Heart left ventricle (tissue), 16 donors: Measurements from ENCODE around the gene TUBB3. TPM values are rescaled to one million over a fixed set of nuclear protein-coding genes. Genes with fewer than 3 reads are reported as not detected.

Source experiments
- ATAC-seq, 4 donors: fragments of 200-7000 bp; cut with Tn5 transposase; one replicate each; pipeline ENCODE4 v1.9.1; 2020 to 2022; ENCODE audit warnings: moderate library complexity in 4 of 4, mild to moderate bottlenecking in 3 of 4, moderate number of reproducible peaks in 1 of 4
- DNase-seq, 5 donors: peaks; one replicate each; pipeline ENCODE4 v3.0.0-alpha.2; 2020
- H3K27ac ChIP-seq, 12 donors: fragments of 200-600 bp; sonication (generic) in 4 of 12; one replicate each; pipeline versions ENCODE4 v1.5.0 to v1.8.0; 2016 to 2022; ENCODE audit warnings: mild to moderate bottlenecking in 2 of 12
- H3K27me3 ChIP-seq, 9 donors: fragments of 200-600 bp; sonication (generic) in 2 of 9; one replicate each; pipeline versions ENCODE4 v1.5.1 to v1.8.0; 2016 to 2022; ENCODE audit warnings: mild to moderate bottlenecking in 3 of 9
- H3K36me3 ChIP-seq, 9 donors: fragments of 200-600 bp; sonication (generic) in 2 of 9; one replicate each; pipeline versions ENCODE4 v1.5.0 to v1.8.0; 2018 to 2022; ENCODE audit warnings: mild to moderate bottlenecking in 2 of 9
- H3K4me1 ChIP-seq, 12 donors: fragments of 200-600 bp; sonication (generic) in 4 of 12; one replicate each; pipeline versions ENCODE4 v1.5.0 to v1.8.0; 2016 to 2022; ENCODE audit warnings: mild to moderate bottlenecking in 3 of 12
- H3K4me3 ChIP-seq, 12 donors: fragments of 200-600 bp; sonication (generic) in 4 of 12; one replicate each; pipeline versions ENCODE4 v1.5.0 to v1.8.0; 2017 to 2022; ENCODE audit warnings: mild to moderate bottlenecking in 9 of 12, moderate library complexity in 4 of 12
- H3K9me3 ChIP-seq, 12 donors: fragments of 200-600 bp; sonication (generic) in 4 of 12; one replicate each; pipeline versions ENCODE4 v1.5.0 to v1.8.0; 2016 to 2022; ENCODE audit warnings: mild to moderate bottlenecking in 1 of 12
- POLR2A ChIP-seq, 2 donors: fragments of 450-650 bp; IDR thresholded peaks; one replicate each; pipeline ENCODE4 v1.6.1; 2017; ENCODE audit warnings: antibody characterized with exemption in 2 of 2, mild to moderate bottlenecking in 2 of 2, moderate library complexity in 2 of 2
- WGBS, 4 donors: extraction: QIAGEN DNeasy Blood & Tissue Kit in 2 of 4; methylation state at CpG; one replicate each; pipeline versions ENCODE4 v1.1.5 to v1.1.7; 2013 to 2018; 5-methylcytosine and 5-hydroxymethylcytosine counted together
- intact Hi-C, 10 donors: fragments of 100-400 bp; cut with DNase I; formaldehyde crosslinking; loops; one replicate each; pipeline versions ENCODE4 v1.11.1 to v1.14.2; 2022
- polyA plus RNA-seq, 2 donors: library from polyadenylated mRNA; stranded (reverse); fragments of 200-250 nt; gene quantifications; one replicate each; pipeline ENCODE4 v1.2.3, GENCODE V29; 2013
- total RNA-seq, 9 donors: library from RNA; depleted of rRNA in 2 of 9; stranded (reverse); fragments of >200 nt in 2 of 9; fragmentation: NEBNext Ultra II Directional in 3 of 9; extraction: Animal tissue kit (Norgen Biotek cat#: 25700) in 3 of 9; gene quantifications; one replicate each; pipeline versions ENCODE4 v1.1.0 to v1.2.4, GENCODE V29; 2016 to 2023
- TF ChIP-seq, protein P1 (sequence below), 12 donors: fragments of 200-600 bp; sonication (generic) in 4 of 12; IDR thresholded peaks; one replicate each; pipeline versions ENCODE4 v1.5.0 to v1.8.0; 2018 to 2022; ENCODE audit warnings: antibody characterized with exemption in 12 of 12, mild to moderate bottlenecking in 5 of 12
- donor health status: ischemic (EF 13 %, LVEDD 7.1; RV severe dilation, severe dysfunction).
- donor health status: healthy with polysubstance abuse.
- donor health status: DM: no; HTN: yes; CAD: no.
- donor health status: DM: no; HTN: no; CAD: no.
- donor health status: ischemic (EF 25% LVEDD 6.9; RV normal size, moderate dysfunction).
- donor health status: ischemic (EF 25% LVEDD 5.7; RV mildly dilated, moderate dysfunction).
- donor health status: healthy.
- donor health status: DM: yes; HTN: yes; CAD: no.
- donor health status: ischemic (EF 35%, LVEDD 5.7; RV mildly dilated, moderate dysfunction).
- donor health status: nonischemic (EF 11% LVEDD 7.7; RV severe dilation, severe dysfunction).
- donor health status: DM: yes; HTN: yes; CAD: no.
- donor health status: PGD.
- donor health status: ischemic (EF 29% LVEDD 5.4; RV normal size, mild dysfunction).
- donor health status: nonischemic (EF 23%, LVEDD 6.1; RV moderate dilation, normal function).

TUBB3 gene
- total and polyA plus RNA-seq, 11 donors: 0.19 to 18.1 (median 4.1) TPM

DNA sequence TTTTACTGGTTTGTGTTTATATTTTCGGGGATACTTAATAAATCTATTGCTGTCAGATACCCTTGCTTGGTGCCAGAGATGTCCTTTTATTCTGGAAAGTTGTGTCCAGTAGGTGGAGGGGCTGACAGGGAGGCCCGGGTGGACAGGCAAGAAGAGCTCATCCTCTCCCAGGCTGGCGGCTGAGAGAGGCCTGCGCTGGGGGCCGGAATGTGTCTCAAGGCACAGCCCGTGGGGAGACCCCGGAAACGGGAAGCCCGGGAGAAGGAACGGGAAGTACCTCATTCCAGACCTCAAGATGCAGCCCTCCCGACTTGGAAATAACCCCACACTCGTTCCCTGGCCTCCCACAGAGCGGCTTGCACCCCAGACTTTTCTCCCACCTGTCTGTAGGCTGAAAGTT, 12.9 kb downstream of the TUBB3 start:
- intact Hi-C loops: no loop called here
- no peak for ATAC-seq
- Histone ChIP-seq H3K36me3 (no peaks in the 10 kb centered on the region), H3K27me3 (no peaks in the 10 kb centered on the region), H3K4me1 (no peaks in the 10 kb centered on the region), H3K4me3 (no peak overlapping the region), H3K9me3 (no peaks in the 10 kb centered on the region), H3K27ac (no peak overlapping the region)
- 78 to 87% (median 84%) methylated on average over 10 to 13 of the region's 13 CpGs for WGBS, 4 donors
- peak in 1 of 5 donors; percentile 21 for DNase-seq
- TF ChIP-seq, protein P1, sequence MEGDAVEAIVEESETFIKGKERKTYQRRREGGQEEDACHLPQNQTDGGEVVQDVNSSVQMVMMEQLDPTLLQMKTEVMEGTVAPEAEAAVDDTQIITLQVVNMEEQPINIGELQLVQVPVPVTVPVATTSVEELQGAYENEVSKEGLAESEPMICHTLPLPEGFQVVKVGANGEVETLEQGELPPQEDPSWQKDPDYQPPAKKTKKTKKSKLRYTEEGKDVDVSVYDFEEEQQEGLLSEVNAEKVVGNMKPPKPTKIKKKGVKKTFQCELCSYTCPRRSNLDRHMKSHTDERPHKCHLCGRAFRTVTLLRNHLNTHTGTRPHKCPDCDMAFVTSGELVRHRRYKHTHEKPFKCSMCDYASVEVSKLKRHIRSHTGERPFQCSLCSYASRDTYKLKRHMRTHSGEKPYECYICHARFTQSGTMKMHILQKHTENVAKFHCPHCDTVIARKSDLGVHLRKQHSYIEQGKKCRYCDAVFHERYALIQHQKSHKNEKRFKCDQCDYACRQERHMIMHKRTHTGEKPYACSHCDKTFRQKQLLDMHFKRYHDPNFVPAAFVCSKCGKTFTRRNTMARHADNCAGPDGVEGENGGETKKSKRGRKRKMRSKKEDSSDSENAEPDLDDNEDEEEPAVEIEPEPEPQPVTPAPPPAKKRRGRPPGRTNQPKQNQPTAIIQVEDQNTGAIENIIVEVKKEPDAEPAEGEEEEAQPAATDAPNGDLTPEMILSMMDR (IDR thresholded peaks at IDR 0.05): no peak
- no peak for TF ChIP-seq POLR2A (IDR thresholded peaks at IDR 0.05)

DNA sequence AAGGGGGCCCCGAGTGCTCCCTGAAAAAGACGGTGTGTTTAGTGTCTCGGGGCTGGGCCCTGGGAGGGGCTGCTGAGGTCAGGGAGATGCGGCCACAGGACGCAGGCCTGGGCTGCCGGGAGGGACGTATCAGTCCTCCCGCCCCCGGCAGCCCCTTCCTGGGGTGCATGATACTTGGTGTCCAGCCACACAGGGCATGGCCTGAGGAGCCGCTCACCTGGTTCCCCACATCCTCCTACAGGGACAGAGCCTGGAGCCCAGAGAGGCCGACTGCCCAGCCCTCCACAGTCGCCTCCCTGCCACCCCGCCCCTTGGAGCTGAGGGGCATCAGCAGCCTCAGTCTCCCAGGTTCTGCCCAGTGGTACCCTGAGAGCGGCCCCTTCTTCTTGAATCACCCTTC, 13.4 kb downstream of the TUBB3 start:
- Histone ChIP-seq H3K4me3 (no peak overlapping the region), H3K36me3 (no peaks in the 10 kb centered on the region), H3K9me3 (no peaks in the 10 kb centered on the region), H3K27ac (no peak overlapping the region), H3K27me3 (no peaks in the 10 kb centered on the region), H3K4me1 (no peaks in the 10 kb centered on the region)
- DNase-seq (peak in 1 of 5 donors; percentile 47), ATAC-seq (peak in 1 of 4 donors; percentile 12)
- intact Hi-C loops: no loop called here
- TF ChIP-seq, protein P1 (IDR thresholded peaks at IDR 0.05): no peak
- no peak for TF ChIP-seq POLR2A (IDR thresholded peaks at IDR 0.05)
- 91 to 97% (median 92%) methylated on average over 6 to 14 of the region's 14 CpGs for WGBS, 4 donors

DNA sequence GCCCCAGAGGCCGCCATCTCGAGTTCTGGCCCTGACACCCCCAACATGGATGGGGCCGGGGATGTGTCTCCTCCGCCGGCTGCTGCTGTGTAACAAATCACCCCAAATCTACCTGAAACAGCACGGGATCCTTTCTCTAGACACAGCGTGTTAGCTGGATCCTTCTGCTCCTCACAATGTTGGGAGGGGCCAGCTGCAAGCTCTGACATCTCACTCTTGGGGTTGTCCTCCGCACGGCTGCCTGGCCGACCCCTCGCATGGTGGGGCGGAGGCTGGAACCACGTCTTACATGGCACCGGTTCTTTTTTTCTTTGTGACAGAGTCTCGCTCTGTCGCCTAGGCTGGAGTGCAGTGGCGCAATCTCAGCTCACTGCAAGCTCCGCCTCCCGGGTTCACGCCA, 13.8 kb downstream of the TUBB3 start:
- Histone ChIP-seq H3K4me3 (no peak overlapping the region), H3K9me3 (no peaks in the 10 kb centered on the region), H3K36me3 (no peaks in the 10 kb centered on the region), H3K27ac (no peak overlapping the region), H3K4me1 (no peaks in the 10 kb centered on the region), H3K27me3 (no peaks in the 10 kb centered on the region)
- TF ChIP-seq POLR2A (IDR thresholded peaks at IDR 0.05): no peak
- TF ChIP-seq, protein P1 (IDR thresholded peaks at IDR 0.05): no peak
- intact Hi-C loops: no loop called here
- 93 to 98% (median 96%) methylated on average over 20 of the region's 20 CpGs for WGBS, 4 donors
- peak in 1 of 5 donors; percentile 35 for DNase-seq
- peak in 1 of 4 donors; percentile 19 for ATAC-seq

DNA sequence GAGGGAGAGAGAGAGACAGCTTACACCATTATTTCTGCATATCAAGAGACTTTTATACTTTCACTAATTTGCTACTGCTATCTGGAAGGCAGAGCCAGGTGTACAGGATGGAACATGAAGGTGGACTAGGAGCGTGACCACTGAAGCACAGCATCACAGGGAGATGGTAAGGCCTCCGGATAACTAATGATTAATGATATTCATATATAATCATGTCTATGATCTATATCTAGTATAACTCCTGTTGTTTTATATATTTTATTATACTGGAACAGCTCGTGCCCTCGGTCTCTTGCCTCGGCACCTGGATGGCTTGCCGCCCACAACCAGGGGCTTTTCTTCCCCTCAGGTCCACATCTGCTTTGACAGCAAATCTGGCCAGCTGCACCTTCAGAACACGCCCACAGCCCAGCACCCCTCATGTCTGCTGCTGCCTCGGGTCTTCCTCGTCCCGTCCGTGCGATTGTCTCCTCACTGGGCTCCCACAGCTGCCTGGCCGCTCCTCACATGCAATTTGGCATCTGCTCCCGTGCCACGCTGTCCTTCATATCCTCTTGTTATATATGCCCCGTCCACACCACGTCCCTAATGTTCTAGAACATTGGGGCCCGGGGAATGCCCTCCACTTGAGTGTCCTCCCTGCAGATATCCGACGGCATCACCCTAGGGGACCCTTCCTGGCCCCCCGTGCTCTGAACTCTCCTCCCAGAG, 15.2 kb downstream of the TUBB3 start:
- H3K4me1 ChIP-seq: no peaks in the 10 kb centered on the region
- 76 to 82% (median 80%) methylated on average over 21 of the region's 21 CpGs for WGBS, 4 donors
- H3K27ac ChIP-seq: no peak overlapping the region
- DNase-seq (peak in 1 of 5 donors; percentile 33), ATAC-seq (no peak)
- H3K36me3 ChIP-seq: no peaks in the 10 kb centered on the region
- no peak overlapping the region for H3K4me3 ChIP-seq
- intact Hi-C loops: no loop called here
- H3K9me3 ChIP-seq: no peaks in the 10 kb centered on the region
- peaks cover 0 to 3% (median 0%) of the 10 kb centered on the region in 9 donors for H3K27me3 ChIP-seq
- TF ChIP-seq, protein P1 (IDR thresholded peaks at IDR 0.05): no peak
- TF ChIP-seq POLR2A (IDR thresholded peaks at IDR 0.05): no peak
